ENCODE data around the gene RNF157. TPM values are rescaled to one million over a fixed set of nuclear protein-coding genes. Genes with fewer than 3 reads are reported as not detected.

Gene RNF157
- total and polyA plus RNA-seq, 9 donors: 1.3 to 4.3 (median 2.5) TPM

DNA sequence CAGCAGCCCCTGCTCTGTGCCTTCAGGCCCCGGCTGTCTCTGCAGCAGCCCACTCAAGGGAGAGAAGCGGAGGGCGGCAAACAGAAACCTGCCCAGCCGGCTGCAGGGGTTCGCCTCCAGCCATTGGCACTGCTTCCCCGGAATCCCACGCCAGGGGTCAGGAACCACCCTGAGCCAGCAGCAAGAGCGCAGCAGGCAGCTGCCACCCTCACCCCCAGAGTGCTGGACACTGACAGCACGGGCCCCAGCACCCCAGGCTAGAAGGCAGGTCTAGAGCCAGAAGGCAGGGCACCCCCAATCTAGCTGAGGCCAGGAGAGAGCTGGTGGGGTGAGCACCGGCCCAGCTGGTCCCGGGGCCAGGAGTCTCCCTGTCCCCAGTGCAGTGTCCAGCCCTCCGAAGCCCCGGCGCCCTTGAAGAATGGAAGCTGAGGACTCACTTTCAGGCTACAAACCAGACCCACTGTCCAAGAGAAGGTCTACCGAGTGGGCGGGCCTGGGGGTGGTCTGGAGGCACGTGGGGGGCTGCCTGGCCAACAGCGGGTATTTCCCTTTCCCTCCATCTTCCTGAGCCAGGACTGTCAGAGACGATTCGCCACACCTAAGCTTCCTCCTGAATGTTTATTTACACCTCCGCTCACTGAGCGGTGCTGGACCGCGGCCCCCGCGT is 33.3 kb upstream of the RNF157 start:
- peaks cover 9% of the 10 kb centered on the region for H3K4me1 ChIP-seq (ENCODE audit: insufficient read depth)
- no peak overlapping the region for H3K4me3 ChIP-seq
- TF ChIP-seq, protein P1, sequence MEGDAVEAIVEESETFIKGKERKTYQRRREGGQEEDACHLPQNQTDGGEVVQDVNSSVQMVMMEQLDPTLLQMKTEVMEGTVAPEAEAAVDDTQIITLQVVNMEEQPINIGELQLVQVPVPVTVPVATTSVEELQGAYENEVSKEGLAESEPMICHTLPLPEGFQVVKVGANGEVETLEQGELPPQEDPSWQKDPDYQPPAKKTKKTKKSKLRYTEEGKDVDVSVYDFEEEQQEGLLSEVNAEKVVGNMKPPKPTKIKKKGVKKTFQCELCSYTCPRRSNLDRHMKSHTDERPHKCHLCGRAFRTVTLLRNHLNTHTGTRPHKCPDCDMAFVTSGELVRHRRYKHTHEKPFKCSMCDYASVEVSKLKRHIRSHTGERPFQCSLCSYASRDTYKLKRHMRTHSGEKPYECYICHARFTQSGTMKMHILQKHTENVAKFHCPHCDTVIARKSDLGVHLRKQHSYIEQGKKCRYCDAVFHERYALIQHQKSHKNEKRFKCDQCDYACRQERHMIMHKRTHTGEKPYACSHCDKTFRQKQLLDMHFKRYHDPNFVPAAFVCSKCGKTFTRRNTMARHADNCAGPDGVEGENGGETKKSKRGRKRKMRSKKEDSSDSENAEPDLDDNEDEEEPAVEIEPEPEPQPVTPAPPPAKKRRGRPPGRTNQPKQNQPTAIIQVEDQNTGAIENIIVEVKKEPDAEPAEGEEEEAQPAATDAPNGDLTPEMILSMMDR (IDR thresholded peaks at IDR 0.05): no peak
- no peak for TF ChIP-seq POLR2A (IDR thresholded peaks at IDR 0.05)
- no peak for TF ChIP-seq EP300 (IDR thresholded peaks at IDR 0.05)
- H3K9me3 ChIP-seq: no peaks in the 10 kb centered on the region
- H3K27me3 ChIP-seq: no peaks in the 10 kb centered on the region
- H3K27ac ChIP-seq: no peak overlapping the region
- 57 to 68% (median 66%) methylated on average over 24 to 26 of the region's 26 CpGs for WGBS, 3 donors
- DNase-seq: no peak
- H3K36me3 ChIP-seq: no peaks in the 10 kb centered on the region
- intact Hi-C loops (cut with DNase I): loop anchor here in 3 of 4 donors (10.0 kb wide), 3 partner anchors 89 to 359 kb away; no protein-coding TSS in a partner anchor

GRCh38 chr17:76272541-76273444 is 32.5 kb upstream of the RNF157 start:
- 74 to 83% (median 77%) methylated on average over 13 to 19 of the region's 19 CpGs for WGBS, 3 donors

GRCh38 chr17:76271669-76272540 is 31.6 kb upstream of the RNF157 start:
- WGBS, 3 donors: 8 to 9% (median 9%) methylated on average over 33 to 38 of the region's 38 CpGs
- Histone ChIP-seq H3K27ac (no peak overlapping the region), H3K4me3 (peak overlapping the region; percentile 28), H3K4me1 (ENCODE audit: insufficient read depth) (peaks cover 11% of the 10 kb centered on the region), H3K36me3 (no peaks in the 10 kb centered on the region), H3K9me3 (no peaks in the 10 kb centered on the region), H3K27me3 (no peaks in the 10 kb centered on the region)
- DNase-seq: peak in 4 of 5 donors; percentile 31 to 71 (median 44)
- no peak for TF ChIP-seq EP300 (IDR thresholded peaks at IDR 0.05)
- TF ChIP-seq, protein P1 (IDR thresholded peaks at IDR 0.05): no peak
- no peak for TF ChIP-seq POLR2A (IDR thresholded peaks at IDR 0.05)
- intact Hi-C loops (cut with DNase I): loop anchor here in 3 of 4 donors (10.0 kb wide), 3 partner anchors 87 to 357 kb away; no protein-coding TSS in a partner anchor

More at GRCh38 chr17:76272541-76273444, 32.5 kb upstream of the RNF157 start:
- peaks cover 9% of the 10 kb centered on the region for H3K4me1 ChIP-seq (ENCODE audit: insufficient read depth)
- H3K27me3 ChIP-seq: no peaks in the 10 kb centered on the region
- no peak overlapping the region for H3K27ac ChIP-seq
- no peaks in the 10 kb centered on the region for H3K36me3 ChIP-seq
- no peak overlapping the region for H3K4me3 ChIP-seq
- TF ChIP-seq EP300 (IDR thresholded peaks at IDR 0.05) (no peak), POLR2A (IDR thresholded peaks at IDR 0.05) (no peak)
- TF ChIP-seq, protein P1 (IDR thresholded peaks at IDR 0.05): no peak
- no peaks in the 10 kb centered on the region for H3K9me3 ChIP-seq
- intact Hi-C loops (cut with DNase I): loop anchor here in 3 of 4 donors (10.0 kb wide), 3 partner anchors 88 to 358 kb away; no protein-coding TSS in a partner anchor
- no peak for DNase-seq

Measured in ovary (tissue), 9 donors.